Smooth muscle cell (in vitro differentiated cells): ENCODE data around the gene GNRH2. TPM values are rescaled to one million over a fixed set of nuclear protein-coding genes. Genes with fewer than 3 reads are reported as not detected.
"Not testable (repeated sequence)": the region's sequence is repeated elsewhere in the genome, so short reads cannot be mapped to it uniquely, and the experiment has no call there.

ENCODE experiments used
- DNase-seq: peaks from one replicate; lab custom pipeline; 2025; ENCODE audit not compliant: unreplicated experiment; lab: John Stamatoyannopoulos, UW
- H2AFZ ChIP-seq: fragments of 200-600 bp; sonication (generic); 2 replicates; pipeline ENCODE4 v1.6.0; 2016; ENCODE audit warnings: antibody characterized with exemption, low read depth, mild to moderate bottlenecking
- H3F3A ChIP-seq: fragments of 200-600 bp; sonication (generic); 2 replicates; pipeline ENCODE4 v1.6.0; 2017; ENCODE audit warnings: antibody characterized with exemption, low read depth
- H3K27ac ChIP-seq: fragments of 200-600 bp; sonication (generic); 2 replicates; pipeline ENCODE4 v1.5.1; 2016; ENCODE audit warnings: low read depth, mild to moderate bottlenecking
- H3K27me3 ChIP-seq: fragments of 200-600 bp; sonication (generic); 2 replicates; pipeline ENCODE4 v1.6.1; 2016; ENCODE audit warnings: low read depth, mild to moderate bottlenecking
- H3K36me3 ChIP-seq: fragments of 200-600 bp; sonication (generic); 2 replicates; pipeline ENCODE4 v1.5.1; 2016; ENCODE audit warnings: low read depth
- H3K4me1 ChIP-seq: fragments of 200-600 bp; sonication (generic); 2 replicates; pipeline ENCODE4 v1.5.1; 2016; ENCODE audit warnings: low read depth
- H3K4me2 ChIP-seq: fragments of 200-600 bp; sonication (generic); 2 replicates; pipeline ENCODE4 v1.6.0; 2016; ENCODE audit warnings: mild to moderate bottlenecking
- H3K4me3 ChIP-seq: fragments of 200-600 bp; sonication (generic); 2 replicates; pipeline ENCODE4 v1.5.1; 2016; ENCODE audit warnings: mild to moderate bottlenecking
- H3K79me2 ChIP-seq: fragments of 200-600 bp; sonication (generic); 2 replicates; pipeline ENCODE4 v1.6.0; 2016; ENCODE audit warnings: low read depth, mild to moderate bottlenecking
- H3K9ac ChIP-seq: fragments of 200-600 bp; sonication (generic); 2 replicates; pipeline ENCODE4 v1.6.0; 2016; ENCODE audit warnings: low read depth
- H3K9me3 ChIP-seq: fragments of 200-600 bp; sonication (generic); replicated peaks from 2 replicates; pipeline ENCODE4 v1.5.1; 2016; ENCODE audit warnings: low read depth
- H4K20me1 ChIP-seq: fragments of 200-600 bp; sonication (generic); 2 replicates; pipeline ENCODE4 v1.6.0; 2016; ENCODE audit warnings: low read depth
- WGBS: methylation state at CpG from one replicate; pipeline ENCODE4 v1.1.7; 2016; ENCODE audit warnings: low lambda C conversion rate; 5-methylcytosine and 5-hydroxymethylcytosine counted together
- polyA plus RNA-seq: library from polyadenylated mRNA; unstranded; fragments of >200 nt; fragmentation: Nextera tagmentation; extraction: Ambion mirVana; gene quantifications from 2 replicates; pipeline ENCODE4 v1.2.1, GENCODE V29; 2016
- total RNA-seq: library from RNA; depleted of rRNA; stranded (reverse); fragments of >200 nt; gene quantifications from 2 replicates; pipeline ENCODE4 v1.2.3, GENCODE V29; 2014
- TF ChIP-seq, protein P1 (sequence below): fragments of 200-600 bp; sonication (generic); IDR thresholded peaks from 2 replicates; pipeline ENCODE4 v1.5.1; 2017; ENCODE audit warnings: borderline replicate concordance, mild to moderate bottlenecking, antibody characterized with exemption; ENCODE audit not compliant: insufficient read depth, poor library complexity, severe bottlenecking

GNRH2 gene
- total and polyA plus RNA-seq, 2 experiments from 2014 or later: not detected

DNA sequence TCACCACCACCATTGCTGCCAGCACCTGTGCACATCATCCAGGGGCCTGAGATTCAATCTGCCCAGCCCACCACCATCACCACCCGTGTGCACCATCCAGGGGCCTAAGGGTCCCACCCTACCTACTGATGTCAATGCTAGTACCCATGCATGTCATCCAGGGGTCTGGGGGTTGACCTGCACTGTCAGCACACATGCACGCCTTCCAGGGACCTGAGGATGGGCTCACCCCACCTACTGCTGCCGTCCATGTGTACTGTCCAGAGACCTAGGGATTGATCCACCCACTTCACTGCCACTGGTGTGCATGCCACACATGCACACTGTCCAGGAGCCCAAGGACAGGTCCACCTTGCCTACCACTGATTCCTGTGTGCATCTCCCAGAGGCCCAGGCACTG lies 16.1 kb downstream of the GNRH2 start:
- peaks cover 22% of the 10 kb centered on the region for H4K20me1 ChIP-seq
- no peaks in the 10 kb centered on the region for H3F3A ChIP-seq
- no peaks in the 10 kb centered on the region for H3K9me3 ChIP-seq
- H3K4me3 ChIP-seq: no peak overlapping the region
- no peak for DNase-seq
- H3K9ac ChIP-seq: no peak overlapping the region
- H3K4me1 ChIP-seq: no peaks in the 10 kb centered on the region
- no peaks in the 10 kb centered on the region for H3K27me3 ChIP-seq
- no peak overlapping the region for H2AFZ ChIP-seq
- H3K27ac ChIP-seq: no peak overlapping the region
- WGBS: 98% methylated on average over 3 of the region's 3 CpGs
- H3K79me2 ChIP-seq: no peaks in the 10 kb centered on the region
- TF ChIP-seq, protein P1, sequence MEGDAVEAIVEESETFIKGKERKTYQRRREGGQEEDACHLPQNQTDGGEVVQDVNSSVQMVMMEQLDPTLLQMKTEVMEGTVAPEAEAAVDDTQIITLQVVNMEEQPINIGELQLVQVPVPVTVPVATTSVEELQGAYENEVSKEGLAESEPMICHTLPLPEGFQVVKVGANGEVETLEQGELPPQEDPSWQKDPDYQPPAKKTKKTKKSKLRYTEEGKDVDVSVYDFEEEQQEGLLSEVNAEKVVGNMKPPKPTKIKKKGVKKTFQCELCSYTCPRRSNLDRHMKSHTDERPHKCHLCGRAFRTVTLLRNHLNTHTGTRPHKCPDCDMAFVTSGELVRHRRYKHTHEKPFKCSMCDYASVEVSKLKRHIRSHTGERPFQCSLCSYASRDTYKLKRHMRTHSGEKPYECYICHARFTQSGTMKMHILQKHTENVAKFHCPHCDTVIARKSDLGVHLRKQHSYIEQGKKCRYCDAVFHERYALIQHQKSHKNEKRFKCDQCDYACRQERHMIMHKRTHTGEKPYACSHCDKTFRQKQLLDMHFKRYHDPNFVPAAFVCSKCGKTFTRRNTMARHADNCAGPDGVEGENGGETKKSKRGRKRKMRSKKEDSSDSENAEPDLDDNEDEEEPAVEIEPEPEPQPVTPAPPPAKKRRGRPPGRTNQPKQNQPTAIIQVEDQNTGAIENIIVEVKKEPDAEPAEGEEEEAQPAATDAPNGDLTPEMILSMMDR: no peak
- no peak overlapping the region for H3K4me2 ChIP-seq
- H3K36me3 ChIP-seq: no peaks in the 10 kb centered on the region

DNA sequence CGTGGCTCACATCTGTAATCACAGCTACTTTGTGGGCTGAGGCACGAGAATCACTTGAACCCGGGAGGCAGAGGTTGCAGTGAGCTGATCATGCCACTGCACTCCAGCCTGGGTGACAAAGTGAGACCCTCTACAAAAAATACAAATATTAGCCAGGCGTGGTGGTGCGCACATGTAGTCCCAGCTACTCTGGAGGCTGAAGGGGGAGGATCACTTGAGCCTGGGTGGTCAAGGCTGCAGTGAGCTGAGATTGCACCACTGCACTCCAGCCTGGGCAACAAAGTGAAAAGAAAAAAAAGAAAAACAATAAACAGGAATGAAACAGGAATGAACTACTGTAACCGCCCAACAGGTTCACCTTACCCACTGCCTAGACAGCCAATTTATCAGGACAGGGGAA lies 20.7 kb downstream of the GNRH2 start:
- DNase-seq, H3K4me2 ChIP-seq, H2AFZ ChIP-seq, H3K4me1 ChIP-seq, H3K79me2 ChIP-seq, H3K9me3 ChIP-seq, H3K27ac ChIP-seq, H3F3A ChIP-seq, H3K4me3 ChIP-seq, H3K27me3 ChIP-seq, H3K9ac ChIP-seq, H3K36me3 ChIP-seq: not testable (repeated sequence)
- H4K20me1 ChIP-seq: peaks cover 22% of the 10 kb centered on the region
- 83% methylated on average over 6 of the region's 6 CpGs for WGBS

DNA sequence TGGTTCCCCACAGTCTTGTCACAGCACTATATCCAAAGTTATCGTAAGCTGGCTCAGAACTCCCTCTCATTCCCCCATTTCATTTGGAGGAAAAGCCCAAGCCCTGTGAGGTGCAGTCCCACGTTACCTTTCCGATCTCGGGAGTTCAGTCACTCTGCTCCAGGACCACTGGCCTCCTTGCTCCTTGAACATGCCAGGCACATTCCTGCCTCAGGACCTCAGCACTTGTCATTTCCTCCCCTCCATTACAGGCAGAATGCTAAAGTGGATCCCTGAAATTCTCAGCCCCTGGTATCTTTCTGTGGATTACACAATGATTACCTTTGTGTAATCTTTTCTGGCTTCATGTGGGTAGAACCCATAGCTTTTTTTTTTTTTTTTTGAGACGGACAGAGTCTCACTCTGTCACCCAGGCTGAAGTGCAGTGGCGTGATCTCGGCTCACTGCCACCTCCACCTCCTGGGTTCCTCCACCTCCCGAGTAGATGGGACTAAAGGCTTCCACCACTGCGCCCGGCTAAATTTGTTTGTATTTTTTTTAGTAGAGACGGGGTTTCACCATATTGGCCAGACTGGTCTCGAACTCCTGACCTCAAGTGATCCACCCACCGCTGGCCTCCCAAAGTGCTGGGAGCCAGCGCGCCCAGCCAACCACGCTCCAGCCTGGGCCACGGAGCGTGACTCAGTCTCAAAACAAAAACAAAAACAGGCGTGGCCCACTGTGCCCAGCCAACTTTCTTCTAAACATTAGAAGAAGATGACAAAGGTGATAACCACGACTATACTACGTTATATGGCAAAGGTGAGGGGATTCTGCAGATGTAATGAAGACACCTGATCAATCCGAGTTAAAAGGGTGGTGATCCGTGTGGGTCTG lies 24.0 kb downstream of the GNRH2 start:
- H2AFZ ChIP-seq: no peak overlapping the region
- no peak for DNase-seq
- no peak overlapping the region for H3K27ac ChIP-seq
- 92% methylated on average over 23 of the region's 23 CpGs for WGBS
- H3K27me3 ChIP-seq: peaks cover 10% of the 10 kb centered on the region
- H3K79me2 ChIP-seq: no peaks in the 10 kb centered on the region
- no peaks in the 10 kb centered on the region for H3K4me1 ChIP-seq
- TF ChIP-seq, protein P1: no peak
- H3K36me3 ChIP-seq: no peaks in the 10 kb centered on the region
- no peaks in the 10 kb centered on the region for H3F3A ChIP-seq
- peaks cover under 1% of the 10 kb centered on the region for H4K20me1 ChIP-seq
- no peak overlapping the region for H3K9ac ChIP-seq
- H3K4me2 ChIP-seq: no peak overlapping the region
- H3K4me3 ChIP-seq: no peak overlapping the region
- no peaks in the 10 kb centered on the region for H3K9me3 ChIP-seq

DNA sequence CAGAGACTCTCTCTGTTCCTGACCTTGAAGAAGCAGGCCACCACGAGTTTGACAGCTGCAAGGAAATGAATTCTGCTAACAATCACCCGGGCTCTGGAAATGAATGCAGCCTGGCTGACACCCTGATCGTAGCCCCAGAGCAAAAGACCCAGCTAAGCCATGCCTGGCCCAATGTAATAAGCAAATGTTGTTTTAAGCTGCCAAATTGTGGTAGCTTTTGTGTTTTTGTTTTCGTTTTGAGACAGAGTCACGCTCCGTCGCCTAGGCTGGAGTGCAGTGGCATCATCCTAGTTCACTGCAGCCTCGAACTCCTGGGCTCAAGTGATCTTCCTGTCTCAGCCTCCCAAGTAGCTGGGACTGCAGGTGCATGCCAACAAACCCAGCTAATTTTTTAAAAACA lies 24.7 kb downstream of the GNRH2 start:
- 84% methylated on average over 8 of the region's 8 CpGs for WGBS

More for the DNA sequence above, 24.7 kb downstream of the GNRH2 start:
- H3K36me3 ChIP-seq: no peaks in the 10 kb centered on the region
- no peak overlapping the region for H3K4me3 ChIP-seq
- no peaks in the 10 kb centered on the region for H3K9me3 ChIP-seq
- no peaks in the 10 kb centered on the region for H4K20me1 ChIP-seq
- no peaks in the 10 kb centered on the region for H3K4me1 ChIP-seq
- H3F3A ChIP-seq: no peaks in the 10 kb centered on the region
- H3K27ac ChIP-seq: no peak overlapping the region
- H3K79me2 ChIP-seq: no peaks in the 10 kb centered on the region
- DNase-seq: no peak
- no peak overlapping the region for H3K9ac ChIP-seq
- peaks cover 16% of the 10 kb centered on the region for H3K27me3 ChIP-seq
- no peak overlapping the region for H2AFZ ChIP-seq
- TF ChIP-seq, protein P1: no peak
- no peak overlapping the region for H3K4me2 ChIP-seq
